GM10266 (cell line): ENCODE measurements around the gene NAT14.

Source experiments
- DNase-seq: peaks from one replicate; pipeline ENCODE4 v3.0.0; 2012; ENCODE audit errors: extremely low spot score
- TF ChIP-seq, protein P1 (sequence below): IDR thresholded peaks from 2 replicates; pipeline ENCODE4 v1.5.1; 2012; ENCODE audit warnings: mild to moderate bottlenecking, low read depth; ENCODE audit not compliant: control insufficient read depth, insufficient read depth; ENCODE audit errors: missing control alignments

NAT14 gene

DNA sequence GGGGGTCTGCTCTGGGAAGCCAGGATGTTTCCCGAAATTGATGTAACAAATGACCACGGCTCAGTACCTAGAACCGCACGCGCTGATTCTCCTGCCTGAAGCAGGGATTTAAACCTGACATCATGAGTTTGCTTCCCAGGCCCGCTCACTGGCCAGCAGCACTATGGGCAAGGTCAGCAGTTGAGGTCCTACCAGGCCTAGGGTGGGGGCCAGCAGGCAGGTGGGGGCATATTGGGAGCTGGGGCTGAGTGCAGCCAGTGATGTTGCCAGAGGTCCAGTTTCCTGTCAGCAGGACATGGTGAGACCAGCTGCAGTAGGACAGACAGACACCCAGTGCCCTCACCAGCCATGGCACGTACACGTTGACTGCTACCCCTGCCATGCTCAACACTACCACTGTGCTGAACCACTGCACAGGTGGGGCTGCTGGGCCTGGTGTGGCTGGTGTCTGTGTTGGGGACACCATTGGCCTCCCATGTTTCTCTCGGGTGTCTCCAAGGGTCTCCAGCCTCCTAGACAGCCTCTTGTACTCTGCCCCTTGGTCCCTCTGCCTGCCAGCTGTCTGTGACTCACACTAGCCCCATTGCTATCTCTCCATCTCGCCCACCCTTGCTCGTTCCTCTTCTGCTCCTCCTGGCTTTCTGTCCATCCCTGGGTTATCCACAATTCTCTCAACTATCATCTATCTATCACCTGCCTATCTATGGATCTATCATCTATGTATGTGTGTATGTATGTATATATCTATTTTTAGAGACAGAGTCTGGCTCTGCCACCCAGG lies 19.3 kb upstream of the NAT14 start:
- TF ChIP-seq, protein P1, sequence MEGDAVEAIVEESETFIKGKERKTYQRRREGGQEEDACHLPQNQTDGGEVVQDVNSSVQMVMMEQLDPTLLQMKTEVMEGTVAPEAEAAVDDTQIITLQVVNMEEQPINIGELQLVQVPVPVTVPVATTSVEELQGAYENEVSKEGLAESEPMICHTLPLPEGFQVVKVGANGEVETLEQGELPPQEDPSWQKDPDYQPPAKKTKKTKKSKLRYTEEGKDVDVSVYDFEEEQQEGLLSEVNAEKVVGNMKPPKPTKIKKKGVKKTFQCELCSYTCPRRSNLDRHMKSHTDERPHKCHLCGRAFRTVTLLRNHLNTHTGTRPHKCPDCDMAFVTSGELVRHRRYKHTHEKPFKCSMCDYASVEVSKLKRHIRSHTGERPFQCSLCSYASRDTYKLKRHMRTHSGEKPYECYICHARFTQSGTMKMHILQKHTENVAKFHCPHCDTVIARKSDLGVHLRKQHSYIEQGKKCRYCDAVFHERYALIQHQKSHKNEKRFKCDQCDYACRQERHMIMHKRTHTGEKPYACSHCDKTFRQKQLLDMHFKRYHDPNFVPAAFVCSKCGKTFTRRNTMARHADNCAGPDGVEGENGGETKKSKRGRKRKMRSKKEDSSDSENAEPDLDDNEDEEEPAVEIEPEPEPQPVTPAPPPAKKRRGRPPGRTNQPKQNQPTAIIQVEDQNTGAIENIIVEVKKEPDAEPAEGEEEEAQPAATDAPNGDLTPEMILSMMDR = no peak
- DNase-seq = no peak

DNA sequence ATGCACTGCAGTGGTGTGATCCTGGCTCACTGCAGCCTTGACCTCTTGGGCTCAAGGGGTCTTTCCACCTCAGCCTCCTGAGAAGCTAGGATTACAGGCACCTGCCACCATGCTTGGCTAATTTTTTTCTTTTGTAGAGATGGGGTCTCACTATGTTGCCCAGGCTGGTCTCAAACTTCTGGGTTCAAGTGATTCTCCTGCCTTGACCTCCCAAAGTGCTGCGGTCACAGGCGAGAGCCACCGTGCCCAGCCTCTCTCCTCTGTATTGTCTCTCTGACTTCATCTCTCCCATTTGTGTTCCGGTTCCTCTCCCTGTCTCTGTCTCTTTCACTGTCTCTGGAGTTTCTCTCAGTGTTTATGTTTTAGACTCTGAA lies 18.8 kb upstream of the NAT14 start:
- TF ChIP-seq, protein P1 = no peak
- no peak for DNase-seq

DNA sequence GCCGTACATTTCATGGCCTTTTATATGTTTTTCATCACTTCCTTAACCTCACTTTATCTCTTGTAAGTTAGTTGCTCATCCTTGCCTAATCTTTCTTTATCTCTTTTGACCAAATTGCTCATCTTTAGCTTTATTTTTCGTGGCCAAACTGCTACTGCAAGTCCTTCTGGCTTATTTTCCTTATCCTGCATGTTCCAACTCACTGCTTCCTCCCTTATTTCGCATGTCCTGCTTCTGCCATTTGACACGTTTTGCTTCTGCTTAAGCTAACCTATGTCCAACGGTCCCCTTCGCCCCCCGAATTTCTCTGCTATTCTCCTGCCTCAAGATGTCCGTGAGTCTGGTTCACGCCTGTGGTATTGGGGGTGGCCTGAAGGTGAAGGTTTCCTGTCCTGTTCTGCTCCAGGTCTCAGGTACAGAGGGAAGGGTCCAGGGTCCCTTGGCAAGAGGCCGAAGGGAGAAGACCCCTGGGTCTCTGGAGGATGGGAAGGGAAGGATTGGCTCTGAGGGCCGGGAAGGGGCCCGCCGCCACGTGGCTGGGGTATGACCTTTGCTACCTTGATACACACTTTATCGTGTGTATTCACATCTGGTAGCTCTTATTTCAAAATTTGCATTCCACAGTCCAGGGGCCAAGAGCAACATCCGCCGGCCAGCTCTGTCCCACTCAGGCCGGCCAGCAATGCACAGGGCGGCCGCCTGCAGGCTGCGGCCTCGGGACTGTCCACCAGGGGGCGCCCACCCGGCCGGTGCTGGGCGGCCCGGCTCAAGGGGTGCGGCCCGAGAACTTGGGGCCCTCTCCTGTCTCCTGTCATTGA lies 17.5 kb upstream of the NAT14 start:
- peak; percentile 88 for DNase-seq
- TF ChIP-seq, protein P1 = peak; percentile 99

DNA sequence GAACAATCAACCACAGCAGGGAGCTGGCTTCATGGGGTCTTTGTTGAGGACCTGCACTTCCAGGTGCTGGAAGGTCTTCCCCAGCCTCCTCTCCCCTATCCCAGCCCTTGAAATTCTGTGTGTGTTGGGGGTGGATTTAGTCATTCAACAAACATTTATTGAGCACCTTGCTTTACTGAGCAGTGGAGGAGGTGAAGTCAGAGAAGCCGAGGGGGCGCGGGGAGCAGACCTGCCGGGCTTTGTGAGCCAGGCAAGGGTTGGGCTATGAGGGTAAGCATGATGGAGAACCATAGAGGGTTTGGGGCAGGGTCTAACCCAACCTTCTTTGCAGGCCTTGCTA lies 17.0 kb upstream of the NAT14 start:
- no peak for DNase-seq
- TF ChIP-seq, protein P1 = no peak

DNA sequence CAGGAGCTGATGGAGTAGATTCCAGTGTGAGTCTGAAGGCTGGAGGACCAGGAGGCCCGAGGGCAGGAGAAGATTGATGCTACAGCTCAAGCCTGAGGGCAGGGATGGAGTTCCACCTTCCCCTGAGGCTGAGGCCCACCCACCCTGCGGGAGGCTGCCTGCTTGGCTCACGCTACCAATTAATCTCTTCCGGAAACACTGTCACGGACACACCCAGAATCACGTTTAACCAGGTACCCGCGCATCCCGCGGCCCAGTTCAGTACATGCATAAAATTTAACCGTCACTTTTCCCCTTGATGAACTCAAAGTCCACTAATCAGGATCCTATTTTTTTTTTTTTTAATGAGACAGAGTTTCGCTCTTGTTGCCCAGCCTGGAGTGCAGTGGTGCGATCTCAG lies 13.7 kb upstream of the NAT14 start:
- TF ChIP-seq, protein P1 = no peak
- no peak for DNase-seq

DNA sequence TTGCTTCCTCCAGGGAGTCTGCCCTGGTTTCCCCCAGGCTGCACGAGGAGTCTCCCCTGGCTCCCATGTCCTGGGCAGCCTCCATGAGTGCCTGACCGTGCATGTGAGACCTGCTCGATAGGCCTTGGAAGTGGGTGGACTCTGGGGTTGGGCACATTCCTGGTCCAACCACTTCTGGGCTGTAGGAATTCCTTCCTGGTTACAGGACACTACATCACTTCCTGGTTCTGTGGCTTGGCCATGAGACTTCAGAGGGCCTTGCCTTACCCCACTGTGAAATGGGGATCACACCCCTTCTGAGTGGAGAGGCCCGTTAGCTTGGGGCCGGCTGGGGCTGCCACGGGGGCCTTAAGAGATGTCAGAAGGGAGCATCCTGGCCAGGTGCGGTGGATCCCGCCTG lies 12.5 kb upstream of the NAT14 start:
- TF ChIP-seq, protein P1 = no peak
- DNase-seq = no peak

DNA sequence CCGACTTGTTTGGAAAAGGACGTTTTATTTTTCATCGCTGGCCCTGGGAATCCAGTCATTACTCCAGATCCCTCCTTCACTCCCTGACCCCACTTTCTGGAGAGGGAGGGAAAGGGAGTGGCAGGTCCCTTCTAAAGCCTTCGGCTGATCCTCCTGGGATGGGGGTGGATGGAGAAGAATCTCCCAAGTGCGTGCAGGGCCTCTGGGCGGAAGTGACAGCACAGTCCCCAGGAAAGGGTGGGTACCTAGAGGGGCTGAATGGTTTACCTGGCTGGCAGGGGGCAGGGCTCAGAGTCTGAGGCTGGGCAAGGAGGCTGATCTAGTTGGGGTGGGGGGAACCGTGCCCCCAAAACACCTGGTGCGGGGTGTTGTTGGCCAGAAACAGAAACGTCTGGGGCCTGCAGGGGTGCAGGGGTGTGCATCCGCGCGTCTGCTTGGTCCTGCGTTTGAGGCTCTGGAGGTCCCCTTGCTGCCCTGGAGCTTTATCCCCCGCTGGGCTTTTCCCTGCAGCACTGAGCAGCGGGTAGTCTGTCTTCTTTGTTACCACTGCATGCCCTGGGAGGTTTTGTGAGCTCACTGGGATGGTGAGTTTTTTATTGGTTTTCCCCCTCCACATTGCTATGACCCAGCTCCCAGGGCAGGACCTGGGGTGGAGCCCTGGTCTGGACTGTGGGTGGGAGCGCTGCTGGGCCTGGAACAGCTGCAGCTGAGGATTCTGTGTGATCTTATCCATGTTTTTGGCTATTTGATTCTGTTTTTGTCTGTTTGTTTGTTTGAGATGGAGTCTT lies 11.6 kb upstream of the NAT14 start:
- no peak for DNase-seq
- TF ChIP-seq, protein P1 = no peak
